G401 (cell line): ENCODE data around the gene TMEM87B. TPM values are rescaled to one million over a fixed set of nuclear protein-coding genes. Genes with fewer than 3 reads are reported as not detected.

ENCODE experiments used
- DNase-seq: peaks from one replicate; pipeline ENCODE4 v3.0.0-alpha.2; 2015; ENCODE audit warnings: low spot score
- in situ Hi-C: cut with HindIII; loops from 2 replicates; pipeline ENCODE4 v1.10.0; 2016; ENCODE audit warnings: low sequenced_read_pairs, mixed read lengths
- total RNA-seq: library from RNA; depleted of rRNA; stranded (reverse); fragments of >200 nt; shearing (Covaris generic); gene quantifications from 2 replicates; pipeline ENCODE4 v1.2.3, GENCODE V29; 2014; rRNA removed

The TMEM87B gene
- 12.4 and 13.8 TPM in 2 replicates for total RNA-seq

DNA sequence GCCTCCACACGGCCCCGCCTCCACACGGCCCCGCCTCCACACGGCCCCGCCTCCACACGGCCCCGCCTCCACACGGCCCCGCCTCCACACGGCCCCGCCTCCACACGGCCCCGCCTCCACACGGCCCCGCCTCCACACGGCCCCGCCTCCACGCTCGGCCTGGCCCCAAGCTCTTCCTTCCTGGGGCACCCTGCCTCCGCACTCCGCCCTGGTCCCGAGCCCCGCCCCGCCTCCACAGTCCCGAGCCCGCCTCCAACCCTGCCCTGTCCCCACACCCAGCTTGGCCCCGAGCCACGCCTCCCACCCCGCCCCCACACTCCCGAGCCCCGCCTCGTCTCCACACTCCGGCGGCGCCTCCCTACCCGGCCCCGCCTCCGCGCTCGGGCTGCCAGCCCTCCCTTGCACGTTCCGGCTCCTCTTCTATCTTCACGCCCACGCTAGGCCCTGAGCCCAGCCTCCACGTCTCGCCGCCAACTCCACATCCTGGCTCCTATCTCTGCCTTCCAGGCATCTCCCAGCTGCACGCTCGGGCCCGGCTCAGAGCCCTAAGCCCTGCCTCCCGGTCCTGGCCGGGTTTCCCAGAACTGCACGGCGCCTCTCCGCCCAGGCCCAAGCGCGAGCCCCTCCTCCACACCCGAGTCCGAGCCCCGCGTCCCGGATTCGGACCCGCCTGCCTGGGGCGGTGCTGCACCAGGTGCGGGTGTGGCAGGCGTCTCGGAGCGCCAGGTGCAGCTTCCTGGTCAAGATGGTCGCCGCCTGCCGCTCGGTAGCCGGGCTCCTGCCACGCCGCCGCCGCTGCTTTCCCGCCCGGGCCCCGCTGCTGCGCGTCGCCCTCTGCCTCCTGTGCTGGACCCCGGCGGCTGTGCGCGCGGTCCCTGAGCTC is at the start of gene TMEM87B:
TMEM87B (plus strand) TSS at position 423 of the 883 bp plus-strand sequence; CDS start at position 746, 323 bp downstream.
- peak; percentile 97 for DNase-seq
- in situ Hi-C loops: no loop called here

DNA sequence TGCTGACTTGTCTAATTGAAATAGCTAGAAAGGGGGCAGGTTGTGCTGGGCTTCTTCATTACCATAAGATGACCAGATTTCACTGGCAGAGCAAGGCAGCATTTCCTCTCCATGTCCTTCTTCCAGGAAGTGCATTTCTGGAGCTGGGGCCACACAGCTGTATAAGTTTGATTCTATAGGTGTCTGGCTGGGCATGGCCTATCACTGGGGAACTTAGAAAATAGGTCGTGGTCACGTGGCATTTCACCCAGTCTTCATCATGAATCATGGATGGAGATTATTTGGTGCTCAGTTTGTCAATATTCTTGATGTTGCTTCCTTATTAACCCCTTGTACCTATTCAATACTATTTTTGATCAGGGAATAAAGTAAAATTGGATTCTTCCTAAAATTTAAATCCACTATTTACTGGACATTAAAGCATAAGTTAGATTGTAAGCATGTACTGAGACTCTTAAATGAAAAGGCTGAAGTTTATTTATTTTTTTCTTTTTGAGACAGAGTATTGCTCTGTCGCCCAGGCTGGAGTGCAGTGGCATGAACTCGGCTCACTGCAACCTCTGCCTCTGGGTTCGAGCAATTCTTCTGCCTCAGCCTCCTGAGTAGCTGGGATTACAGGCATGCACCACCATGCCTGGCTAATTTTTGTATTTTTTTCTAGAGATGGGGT is 49.5 kb upstream of the TMEM87B start:
- no peak for DNase-seq
- in situ Hi-C loops: no loop called here

DNA sequence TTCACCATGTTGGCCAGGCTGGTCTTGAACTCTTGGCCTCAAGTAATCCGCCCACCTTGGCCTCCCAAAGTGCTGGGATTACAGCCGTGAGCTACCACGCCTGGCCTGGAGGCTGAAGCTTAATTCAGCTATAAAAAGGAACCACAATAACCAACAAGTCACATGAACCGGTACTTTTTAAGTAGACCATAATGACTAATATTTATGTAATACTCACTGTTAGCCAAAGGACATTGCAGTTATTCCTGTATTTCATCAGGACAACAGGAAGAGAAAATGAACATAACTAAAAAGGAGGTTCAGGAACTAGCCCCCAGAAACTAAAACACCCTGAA is 49.0 kb upstream of the TMEM87B start:
- no peak for DNase-seq
- in situ Hi-C loops: no loop called here

- in situ Hi-C loops: no loop called here
- no peak for DNase-seq
Measured at GRCh38 chr2:112007493-112007892, 47.6 kb upstream of the TMEM87B start.

DNA sequence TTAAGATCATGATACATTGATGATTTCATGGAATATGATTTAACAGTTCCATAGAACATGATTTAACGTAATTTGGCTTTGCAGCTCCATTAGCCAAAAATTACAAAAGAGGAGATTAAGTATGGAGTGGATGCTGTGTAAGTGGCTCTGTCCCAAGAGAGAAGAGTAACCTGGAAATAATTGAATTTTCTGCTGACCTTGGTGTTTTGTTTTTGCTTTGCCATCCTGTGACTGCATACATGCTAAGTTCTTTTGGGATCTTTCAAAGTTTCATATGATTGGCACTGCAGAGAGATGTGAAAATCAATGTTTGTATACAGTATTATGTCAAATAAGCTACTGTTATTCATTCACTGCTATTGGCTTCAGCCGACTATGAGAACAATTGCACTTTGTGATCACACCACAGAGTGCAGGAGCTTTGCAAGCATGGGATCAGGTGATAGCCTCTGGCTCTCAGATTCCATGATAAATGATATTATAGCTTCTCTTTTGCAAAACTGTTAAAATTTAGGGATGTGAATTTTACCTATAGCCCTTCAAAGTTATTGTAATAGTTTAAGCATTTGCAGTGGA is 46.1 kb upstream of the TMEM87B start:
- DNase-seq: no peak
- in situ Hi-C loops: no loop called here

DNA sequence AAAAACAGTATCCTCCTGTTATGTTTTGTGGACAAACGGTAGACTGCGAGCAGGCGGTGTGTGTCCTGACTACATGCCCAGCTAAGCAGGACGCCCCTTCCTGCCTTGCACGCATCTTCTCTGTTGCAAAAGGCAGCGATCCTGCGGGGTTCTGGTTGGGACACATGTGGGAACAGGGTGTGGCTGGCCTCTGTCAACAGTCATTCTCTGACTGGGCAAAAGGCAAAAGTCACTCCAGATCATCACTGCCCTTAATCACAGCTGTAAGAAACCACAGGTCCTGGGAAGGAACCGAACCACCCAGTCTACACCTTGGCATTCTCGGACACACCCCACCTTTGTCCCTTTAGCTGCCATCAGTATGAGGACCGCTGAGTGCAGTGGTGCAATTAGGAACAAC is 44.3 kb upstream of the TMEM87B start:
- in situ Hi-C loops: no loop called here
- no peak for DNase-seq

GRCh38 chr2:112012556-112012955 is 42.5 kb upstream of the TMEM87B start:
- DNase-seq: no peak
- in situ Hi-C loops: no loop called here

- DNase-seq: no peak
- in situ Hi-C loops: no loop called here
Measured at GRCh38 chr2:112018846-112019245, 36.2 kb upstream of the TMEM87B start.

GRCh38 chr2:112019569-112019982 is 35.5 kb upstream of the TMEM87B start:
- in situ Hi-C loops: no loop called here
- DNase-seq: no peak

DNA sequence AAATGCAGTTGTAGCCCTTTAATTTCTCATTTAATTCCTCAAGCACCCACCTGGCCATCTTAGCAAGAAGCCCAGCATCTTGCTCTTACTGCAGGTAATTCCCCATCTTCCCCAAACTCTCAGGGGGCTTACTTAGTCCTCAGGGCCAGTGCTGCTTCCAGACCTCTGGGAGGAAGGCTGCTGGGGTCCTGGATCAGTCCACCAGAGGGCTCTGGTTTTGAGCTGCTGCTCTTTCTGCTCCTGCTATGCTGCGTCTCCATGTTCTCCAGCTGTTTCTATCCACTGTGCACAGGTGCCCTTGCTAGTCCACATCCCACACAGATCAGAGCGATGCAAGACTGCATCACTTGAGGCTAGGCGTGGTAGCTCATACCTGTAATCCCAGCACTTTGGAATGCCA is 34.5 kb upstream of the TMEM87B start:
- in situ Hi-C loops: no loop called here
- no peak for DNase-seq

GRCh38 chr2:112021290-112021689 is 33.8 kb upstream of the TMEM87B start:
- DNase-seq: no peak
- in situ Hi-C loops: no loop called here

- in situ Hi-C loops: no loop called here
- no peak for DNase-seq
Measured at GRCh38 chr2:112021781-112022231, 33.3 kb upstream of the TMEM87B start.

GRCh38 chr2:112023707-112024106 is 31.4 kb upstream of the TMEM87B start:
- in situ Hi-C loops: no loop called here
- DNase-seq: no peak

DNA sequence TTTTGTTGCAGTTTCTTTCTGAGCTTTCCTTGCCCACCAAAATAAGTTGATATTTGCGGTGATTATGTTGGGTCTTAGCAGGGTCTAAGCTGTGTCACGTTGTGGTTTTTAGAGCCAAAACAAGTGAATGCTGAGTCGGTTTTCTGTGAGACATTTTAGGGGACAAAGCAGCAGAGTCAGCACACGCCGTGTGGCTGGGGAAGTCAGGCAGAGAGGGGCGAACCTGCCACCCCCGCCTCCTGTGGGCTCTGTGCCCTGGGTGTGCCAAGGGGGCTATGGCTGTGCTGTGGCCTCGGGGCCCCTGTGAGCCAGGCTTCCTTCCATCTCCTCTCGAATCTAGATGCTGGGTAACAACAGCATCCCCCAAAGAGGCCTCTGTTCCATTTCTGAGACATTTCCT is 30.8 kb upstream of the TMEM87B start:
- in situ Hi-C loops: no loop called here
- no peak for DNase-seq

GRCh38 chr2:112024896-112025491 is 30.1 kb upstream of the TMEM87B start:
- in situ Hi-C loops: no loop called here
- DNase-seq: no peak

- in situ Hi-C loops: no loop called here
Measured at GRCh38 chr2:112026509-112026908, 28.6 kb upstream of the TMEM87B start.

GRCh38 chr2:112027767-112028166 is 27.3 kb upstream of the TMEM87B start:
- in situ Hi-C loops: no loop called here

More at GRCh38 chr2:112026509-112026908, 28.6 kb upstream of the TMEM87B start:
- DNase-seq: no peak

GRCh38 chr2:112029164-112029563 is 25.9 kb upstream of the TMEM87B start:
- DNase-seq: no peak
- in situ Hi-C loops: no loop called here

More at GRCh38 chr2:112027767-112028166, 27.3 kb upstream of the TMEM87B start:
- DNase-seq: no peak

GRCh38 chr2:112031473-112032223 is 23.4 kb upstream of the TMEM87B start:
- peak; percentile 9 for DNase-seq
- in situ Hi-C loops: no loop called here
